GM13977 (cell line): ENCODE measurements around the gene PTPRE.

Experiments used
- DNase-seq: peaks from one replicate; pipeline ENCODE4 v3.0.0; 2012; ENCODE audit warnings: low spot score
- CTCF ChIP-seq: IDR thresholded peaks from 2 replicates; pipeline ENCODE4 v1.5.1; 2012; ENCODE audit warnings: mild to moderate bottlenecking, control low read depth; ENCODE audit not compliant: insufficient read depth; ENCODE audit errors: extremely low read depth, missing control alignments
- in situ Hi-C: fragments of 300-500 bp; cut with MboI; formaldehyde crosslinking; loops from one replicate; pipeline ENCODE4 v1.12.0; 2022; ENCODE audit warnings: low sequenced_read_pairs, low pct_unique_long_range_greater_than_20kb, mixed read lengths, inconsistent platforms; ENCODE audit not compliant: unreplicated experiment

Gene PTPRE

GRCh38 chr10:127869329-127869728 is 37.6 kb upstream of the PTPRE start:
- DNase-seq = no peak
- TF ChIP-seq CTCF = no peak
- in situ Hi-C loops = no loop called here

- DNase-seq = no peak
- no peak for TF ChIP-seq CTCF
- in situ Hi-C loops = no loop called here
Measured at GRCh38 chr10:127871631-127872010, 35.3 kb upstream of the PTPRE start.

- TF ChIP-seq CTCF = no peak
- DNase-seq = no peak
- in situ Hi-C loops = no loop called here
Measured at GRCh38 chr10:127872011-127872761, 34.7 kb upstream of the PTPRE start.

- TF ChIP-seq CTCF = no peak
- DNase-seq = no peak
- in situ Hi-C loops = no loop called here
Measured at GRCh38 chr10:127872871-127873600, 33.9 kb upstream of the PTPRE start.

GRCh38 chr10:127873901-127874470 is 32.9 kb upstream of the PTPRE start:
- in situ Hi-C loops = no loop called here
- DNase-seq = no peak
- no peak for TF ChIP-seq CTCF

- no peak for TF ChIP-seq CTCF
- in situ Hi-C loops = no loop called here
Measured at GRCh38 chr10:127874671-127875448, 32.0 kb upstream of the PTPRE start.

More at GRCh38 chr10:127874671-127875448, 32.0 kb upstream of the PTPRE start:
- no peak for DNase-seq
